ENCODE measurements around the gene SNRPD1. TPM values are rescaled to one million over a fixed set of nuclear protein-coding genes. Genes with fewer than 3 reads are reported as not detected.
A peak's percentile ranks its signal among the peaks of the same experiment; 100 is the strongest.

Gene SNRPD1
- total and polyA plus RNA-seq, 9 of the 15 experiments (the other 6 are each of a cell fraction or from before 2014, with no cell fraction given), result 186 to 1,063 (median 313) TPM

- TF ChIP-seq FOXA3 (CRISPR knock-in tag; conservative IDR thresholded peaks at IDR 0.05 in 1 of 2, IDR thresholded peaks at IDR 0.05 in 1 of 2), result no peak
- peak; percentile 99 for TF ChIP-seq PHF8 (IDR thresholded peaks at IDR 0.05; ENCODE audit: borderline replicate concordance, low read length)
- TF ChIP-seq COPS2 (conservative IDR thresholded peaks at IDR 0.05), result no peak
- TF ChIP-seq CEBPZ (IDR thresholded peaks at IDR 0.05; ENCODE audit: borderline replicate concordance, low read depth, low read length), result no peak
- peak; percentile 5 to 98; a peak in 3 of 4 replicates for TF ChIP-seq HDAC1 (IDR thresholded peaks at IDR 0.05)
- TF ChIP-seq HIVEP1 (CRISPR knock-in tag; IDR thresholded peaks at IDR 0.05), result no peak
- no peak for TF ChIP-seq ZNF766 (CRISPR knock-in tag; conservative IDR thresholded peaks at IDR 0.05)
- TF ChIP-seq HNRNPK (IDR thresholded peaks at IDR 0.05; ENCODE audit: low read depth, low read length, poor library complexity, severe bottlenecking), result no peak
Observed at GRCh38 chr18:21612125-21613039, at the start of gene SNRPD1 (continued).

All from K562 (cell line).